Lung microvascular endothelial cell (primary cell): ENCODE measurements around the gene CXCR1. TPM values are rescaled to one million over a fixed set of nuclear protein-coding genes. Genes with fewer than 3 reads are reported as not detected.

Source experiments
- total RNA-seq: library from RNA; depleted of rRNA; stranded (reverse); fragments of >200 nt; gene quantifications from 2 replicates; pipeline ENCODE4 v1.2.1, GENCODE V29; 2014

Gene CXCR1
- total RNA-seq, 1 donor from 2014 or later, result not detected

Other genes with a start within 250 kb of the CXCR1 start
- 26.8 and 82.1 TPM in 2 replicates for gene TNS1, start 164.0 kb downstream of the CXCR1 start, total RNA-seq
- not detected in 2 replicates for gene RUFY4, start 97.7 kb downstream of the CXCR1 start, total RNA-seq
- gene CXCR2, start 40.9 kb downstream of the CXCR1 start, total RNA-seq, result not detected in 2 replicates
- 213 and 281 TPM in 2 replicates for gene ARPC2, start 50.2 kb upstream of the CXCR1 start, total RNA-seq
- under 0.01 TPM in 1 of 2 replicates, not detected in the other for gene GPBAR1, start 94.1 kb upstream of the CXCR1 start, total RNA-seq
- gene AAMP, start 103.2 kb upstream of the CXCR1 start, total RNA-seq, result 111 and 116 TPM in 2 replicates
- gene PNKD, start 103.6 kb upstream of the CXCR1 start, total RNA-seq, result 19.2 and 20.0 TPM in 2 replicates
- 109 and 180 TPM in 2 replicates for gene TMBIM1, start 125.5 kb upstream of the CXCR1 start, total RNA-seq
- not detected in 2 replicates for gene CATIP, start 189.9 kb upstream of the CXCR1 start, total RNA-seq
- under 0.01 and 0.20 TPM in 2 replicates for gene SLC11A1, start 215.3 kb upstream of the CXCR1 start, total RNA-seq
- 41.2 and 78.4 TPM in 2 replicates for gene CTDSP1, start 232.9 kb upstream of the CXCR1 start, total RNA-seq